ENCODE measurements around the gene GINS2.

GINS2 gene

GRCh38 chr16:85688586-85689284, at the start of gene GINS2:
GINS2 (minus strand) TSS chr16:85688954; CDS start chr16:85688898, 56 bp downstream.
- DNase-seq (ENCODE audit: low spot score), result peak; percentile 99

DNA sequence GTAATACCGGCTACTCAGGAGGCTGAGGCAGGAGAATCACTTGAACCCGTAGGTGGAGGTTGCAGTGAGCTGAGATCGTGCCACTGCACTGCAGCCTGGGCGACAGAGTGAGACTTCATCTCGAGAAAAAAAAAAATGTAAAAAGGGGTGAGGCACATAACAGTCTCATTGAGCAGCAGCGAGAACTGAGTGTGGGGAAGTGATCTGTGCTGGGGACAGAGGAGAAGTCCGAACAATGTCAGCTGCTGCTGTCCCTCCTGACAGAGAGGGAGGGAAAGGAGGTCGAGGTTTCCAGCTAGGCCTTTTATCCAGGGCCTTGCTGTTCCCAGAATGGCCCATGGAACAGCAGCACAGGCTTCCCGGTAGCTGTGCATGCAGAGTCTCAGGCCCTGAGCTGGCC, 48.2 kb upstream of the GINS2 start:
- no peak for DNase-seq (ENCODE audit: low spot score)

- no peak for DNase-seq (ENCODE audit: low spot score)
Observed at GRCh38 chr16:85735946-85736345, 47.2 kb upstream of the GINS2 start.

DNA sequence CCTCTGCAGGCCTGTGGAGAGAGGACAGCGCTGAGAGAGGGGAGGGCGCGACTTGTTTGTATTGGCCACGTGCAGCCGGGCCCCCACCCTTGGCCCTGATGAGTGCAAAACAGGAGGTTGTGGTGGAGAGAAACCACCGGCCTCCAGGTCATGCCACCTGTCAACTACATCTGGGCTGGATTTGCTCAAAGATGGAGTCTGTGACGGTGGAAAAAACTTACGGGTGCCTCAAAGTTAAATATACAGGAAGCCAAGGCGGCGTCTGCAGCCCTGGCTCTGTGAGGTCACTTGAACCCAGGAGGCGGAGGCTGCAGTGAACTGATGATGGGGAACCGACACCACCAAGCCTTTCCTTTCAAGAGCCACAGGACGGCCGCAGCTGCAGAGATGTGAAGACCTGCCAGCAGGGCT, 46.5 kb upstream of the GINS2 start:
- peak; percentile 29 for DNase-seq (ENCODE audit: low spot score)

GRCh38 chr16:85734311-85735017, 45.7 kb upstream of the GINS2 start:
- no peak for DNase-seq (ENCODE audit: low spot score)

DNA sequence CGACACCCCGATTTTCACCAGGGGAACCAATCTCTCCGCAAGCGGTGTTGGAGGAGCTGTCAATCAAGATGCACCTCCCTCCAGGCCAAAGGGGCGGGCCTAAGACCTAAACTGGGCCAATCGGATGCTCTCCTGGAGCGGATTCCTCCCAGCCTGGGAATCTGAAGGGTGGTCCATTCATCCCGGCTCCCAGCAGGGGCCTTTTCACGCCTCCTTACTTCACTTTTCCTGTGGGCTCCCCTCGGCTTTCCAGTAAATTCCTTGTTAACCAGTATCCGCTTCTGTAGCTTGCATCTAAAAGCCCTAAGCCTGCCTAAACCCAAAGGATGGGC, 45.1 kb upstream of the GINS2 start:
- DNase-seq (ENCODE audit: low spot score), result no peak

DNA sequence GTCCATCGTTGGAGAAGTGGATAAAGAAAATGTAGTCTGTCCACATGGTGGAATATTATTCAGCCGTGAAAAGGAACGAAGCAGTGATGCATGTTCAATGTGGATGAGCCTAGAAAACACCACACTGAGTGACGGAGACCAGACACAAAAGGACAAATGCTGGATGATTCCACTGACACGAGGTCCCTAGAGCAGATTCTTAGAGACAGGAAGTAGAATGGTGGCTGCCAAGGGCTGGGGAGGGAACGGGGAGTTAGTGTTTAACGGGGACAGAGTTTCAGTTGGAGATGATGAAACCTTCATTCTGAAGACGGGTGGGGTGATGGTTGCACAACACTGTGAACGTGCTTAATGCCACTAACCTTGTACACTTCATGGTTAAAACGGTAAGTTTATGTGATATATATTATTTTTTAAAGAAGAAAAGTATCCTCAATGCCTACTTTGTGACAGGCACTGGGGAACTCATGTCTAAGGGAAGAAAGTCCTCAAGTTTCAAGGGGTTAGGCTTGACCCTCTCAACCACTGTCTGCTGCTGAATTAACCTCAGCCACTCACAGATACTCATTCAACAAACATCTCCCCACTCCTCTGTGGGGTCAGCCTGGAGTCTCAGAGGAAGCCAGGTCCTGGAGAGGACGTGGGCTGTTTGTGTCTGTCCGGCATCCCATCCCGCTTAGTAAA, 44.5 kb upstream of the GINS2 start:
- DNase-seq (ENCODE audit: low spot score), result no peak

- DNase-seq (ENCODE audit: low spot score), result no peak
Observed at GRCh38 chr16:85731179-85731578, 42.4 kb upstream of the GINS2 start.

- DNase-seq (ENCODE audit: low spot score), result no peak
Observed at GRCh38 chr16:85730186-85730465, 41.4 kb upstream of the GINS2 start.

DNA sequence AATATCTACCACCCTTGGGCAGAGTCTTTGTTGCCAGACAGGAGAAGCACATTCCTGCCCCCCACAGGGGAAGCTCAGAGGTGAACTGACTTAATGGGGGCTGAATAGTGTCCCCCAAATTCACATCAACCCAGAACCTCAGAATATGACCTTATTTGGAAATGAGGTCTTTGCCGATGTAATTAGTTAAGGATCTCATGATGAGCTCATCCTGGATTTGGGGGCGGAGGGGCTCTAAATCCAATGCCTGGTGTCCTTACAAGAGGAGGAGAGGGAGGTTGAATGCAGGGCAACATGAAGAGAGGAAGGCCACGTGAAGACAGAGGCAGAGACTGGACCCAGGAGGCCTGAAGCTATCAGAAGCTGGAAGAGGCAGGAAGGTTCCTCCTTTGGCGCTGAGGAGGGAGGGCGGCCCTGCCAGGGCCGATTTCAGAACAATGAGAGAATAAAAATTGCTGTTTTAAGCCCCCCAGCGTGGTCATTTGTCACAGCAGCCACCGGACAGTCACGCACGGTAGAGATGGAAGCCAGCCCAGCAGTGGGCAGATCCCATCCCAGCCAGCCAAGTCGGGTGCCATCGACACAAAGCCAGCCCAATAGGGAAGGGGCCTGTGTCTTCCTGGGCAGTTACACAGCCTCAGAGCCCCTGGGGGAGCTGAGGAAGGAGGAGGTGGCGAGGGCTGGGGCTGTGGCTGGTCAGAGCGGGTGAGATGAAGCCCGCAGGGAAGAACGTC, 40.9 kb upstream of the GINS2 start:
- no peak for DNase-seq (ENCODE audit: low spot score)

GRCh38 chr16:85728879-85729278, 40.1 kb upstream of the GINS2 start:
- no peak for DNase-seq (ENCODE audit: low spot score)

DNA sequence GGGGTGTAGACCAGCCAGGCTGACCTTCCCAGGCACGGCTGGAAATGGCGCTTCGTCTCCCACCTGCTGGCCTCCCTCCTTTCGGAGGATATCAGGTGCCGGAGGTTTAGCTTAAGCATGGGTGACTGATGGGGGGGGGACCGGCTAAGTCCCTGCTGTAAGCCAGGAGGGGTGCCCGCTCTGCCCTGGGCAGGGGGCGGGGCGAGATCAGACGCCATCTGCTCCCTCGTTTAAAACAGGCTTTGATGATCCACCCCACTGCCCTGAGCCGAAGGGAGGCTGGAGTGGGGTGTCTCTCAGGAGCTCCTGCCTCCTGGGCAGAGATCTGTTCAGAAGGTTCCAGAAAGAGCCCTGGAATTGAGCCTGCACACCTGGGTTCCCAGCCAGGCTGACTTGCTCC, 36.2 kb upstream of the GINS2 start:
- no peak for DNase-seq (ENCODE audit: low spot score)

- DNase-seq (ENCODE audit: low spot score), result no peak
Observed at GRCh38 chr16:85724126-85724879, 35.5 kb upstream of the GINS2 start.

GRCh38 chr16:85722128-85722893, 33.6 kb upstream of the GINS2 start:
- DNase-seq (ENCODE audit: low spot score), result no peak

- DNase-seq (ENCODE audit: low spot score), result no peak
Observed at GRCh38 chr16:85720302-85720637, 31.5 kb upstream of the GINS2 start.

GRCh38 chr16:85719605-85720301, 31.0 kb upstream of the GINS2 start:
- no peak for DNase-seq (ENCODE audit: low spot score)

DNA sequence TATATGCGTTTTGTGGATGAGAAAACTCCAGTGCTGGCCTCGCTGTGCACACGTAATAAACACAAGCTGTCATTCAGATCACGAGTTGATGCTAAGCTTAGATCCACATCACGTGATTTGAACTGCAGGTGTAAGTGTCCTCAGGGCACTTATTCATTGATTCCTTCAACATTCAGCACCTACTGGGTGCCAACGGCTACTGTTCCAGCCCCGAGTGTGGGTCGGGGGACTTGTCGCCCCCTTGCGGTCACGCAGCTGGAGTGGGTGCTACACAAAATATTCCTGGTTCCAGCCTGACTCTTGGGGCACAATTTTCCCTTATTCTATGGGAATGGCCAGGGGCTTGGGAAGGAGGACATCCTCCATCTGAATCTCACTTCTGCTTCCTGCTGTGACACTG, 29.9 kb upstream of the GINS2 start:
- peak; percentile 56 for DNase-seq (ENCODE audit: low spot score)

GRCh38 chr16:85718153-85718477, 29.4 kb upstream of the GINS2 start:
- no peak for DNase-seq (ENCODE audit: low spot score)

DNA sequence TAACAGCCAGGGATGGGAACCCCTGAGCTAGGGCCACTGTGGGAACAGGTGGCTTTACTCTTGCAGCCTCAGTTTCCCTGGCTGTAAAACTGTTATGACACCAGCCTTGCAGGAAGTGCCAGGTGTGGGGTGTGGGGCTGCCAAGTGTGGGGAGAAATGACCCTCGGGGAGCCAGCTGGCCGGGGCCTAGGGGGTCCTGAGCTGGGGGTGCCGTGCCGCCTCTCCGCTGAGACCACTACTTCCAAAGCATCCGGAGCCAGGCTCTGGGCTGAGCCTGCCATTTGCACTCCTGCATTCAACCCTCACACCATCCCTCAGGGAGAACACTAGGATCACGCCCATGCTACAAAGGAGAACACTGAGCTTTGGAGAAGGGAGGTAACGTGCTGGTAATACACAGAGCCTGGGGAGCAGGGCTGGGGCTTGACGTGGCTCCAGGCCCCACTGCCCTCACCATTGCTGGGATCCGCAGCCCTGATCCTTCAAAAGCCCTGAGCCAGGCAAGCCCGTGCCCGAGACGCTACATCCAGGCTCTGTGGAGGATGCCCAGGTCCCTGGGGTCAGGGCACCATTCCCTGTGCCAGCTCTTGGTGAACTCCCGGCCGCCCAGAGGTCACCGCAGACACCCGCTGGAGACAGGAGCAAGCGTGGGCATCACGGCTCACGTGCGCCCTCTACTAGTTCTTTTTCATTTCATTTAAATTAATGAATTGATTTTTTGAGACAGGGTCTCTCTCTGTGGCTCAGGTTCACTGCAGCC, 28.8 kb upstream of the GINS2 start:
- peak; percentile 72 for DNase-seq (ENCODE audit: low spot score)

GRCh38 chr16:85716680-85717038, 27.9 kb upstream of the GINS2 start:
- no peak for DNase-seq (ENCODE audit: low spot score)
